Right lobe of liver (tissue), 6 donors: ENCODE data around the gene PRRC2C. TPM values are rescaled to one million over a fixed set of nuclear protein-coding genes. Genes with fewer than 3 reads are reported as not detected.

ENCODE experiments used
- ATAC-seq, 4 donors: fragments of 200-7000 bp; cut with Tn5 transposase; one replicate each; pipeline ENCODE4 v1.9.1; 2020; ENCODE audit warnings: mild to moderate bottlenecking in 4 of 4, moderate library complexity in 4 of 4
- DNase-seq, 3 donors: peaks; one replicate each; pipeline ENCODE4 v3.0.0-alpha.2; 2020
- H3K27ac ChIP-seq, 3 donors: fragments of 200-600 bp; one replicate each; pipeline ENCODE4 v1.8.0; 2022
- H3K27me3 ChIP-seq, 2 donors: fragments of 200-600 bp; one replicate each; pipeline ENCODE4 v1.8.0; 2022
- H3K36me3 ChIP-seq, 4 donors: fragments of 200-600 bp; sonication (generic) in 1 of 4; one replicate each; pipeline versions ENCODE4 v1.5.1 to v1.8.0; 2017 to 2022; ENCODE audit warnings: control low read depth in 1 of 4
- H3K4me1 ChIP-seq, 4 donors: fragments of 200-600 bp; sonication (generic) in 1 of 4; one replicate each; pipeline versions ENCODE4 v1.5.1 to v1.8.0; 2017 to 2022; ENCODE audit warnings: control low read depth in 1 of 4
- H3K4me3 ChIP-seq, 3 donors: fragments of 200-600 bp; one replicate each; pipeline ENCODE4 v1.8.0; 2022
- H3K9me3 ChIP-seq, 4 donors: fragments of 200-600 bp; sonication (generic) in 1 of 4; one replicate each; pipeline versions ENCODE4 v1.5.1 to v1.8.0; 2017 to 2022; ENCODE audit warnings: control low read depth in 1 of 4
- POLR2A ChIP-seq: fragments of 450-650 bp; IDR thresholded peaks from one replicate; pipeline ENCODE4 v1.6.1; 2017; ENCODE audit warnings: antibody characterized with exemption, mild to moderate bottlenecking
- WGBS: methylation state at CpG from one replicate; pipeline ENCODE4 v1.1.6; 2018; ENCODE audit warnings: low coverage, low lambda C conversion rate; ENCODE audit not compliant: insufficient coverage; ENCODE audit errors: missing lambda C conversion rate; 5-methylcytosine and 5-hydroxymethylcytosine counted together
- intact Hi-C, 2 donors: fragments of 100-400 bp; cut with DNase I; formaldehyde crosslinking; loops; one replicate each; pipeline versions ENCODE4 v1.11.2 to v1.14.1; 2022
- total RNA-seq, 6 experiments: library from RNA; depleted of rRNA in 2 of 6; stranded (reverse); fragments of >200 nt in 2 of 6; fragmentation: NEBNext Ultra II Directional in 3 of 6; extraction: Animal tissue kit (Norgen Biotek cat#: 25700) in 3 of 6; gene quantifications; one replicate each; pipeline versions ENCODE4 v1.1.0 to v1.2.4, GENCODE V29; 2016 to 2023
- TF ChIP-seq, protein P1 (sequence below), 4 donors: fragments of 200-600 bp in 3 of 4; fragments of 450-650 bp in 1 of 4; IDR thresholded peaks; one replicate each; pipeline versions ENCODE4 v1.5.1 to v1.8.0; 2016 to 2022; ENCODE audit warnings: antibody characterized with exemption in 4 of 4, mild to moderate bottlenecking in 2 of 4
- donor health status: DM: no; HTN: yes; CAD: no.
- donor health status: DM: no; HTN: no; CAD: no.
- donor health status: DM: no; HTN: no; CAD: no.
- donor health status: DM: no; HTN: yes; CAD: no.
- donor health status: DM: no; HTN: yes; CAD: no.

PRRC2C gene
- total RNA-seq, 6 experiments from 2014 or later: 39.1 to 59.9 (median 48.5) TPM

DNA sequence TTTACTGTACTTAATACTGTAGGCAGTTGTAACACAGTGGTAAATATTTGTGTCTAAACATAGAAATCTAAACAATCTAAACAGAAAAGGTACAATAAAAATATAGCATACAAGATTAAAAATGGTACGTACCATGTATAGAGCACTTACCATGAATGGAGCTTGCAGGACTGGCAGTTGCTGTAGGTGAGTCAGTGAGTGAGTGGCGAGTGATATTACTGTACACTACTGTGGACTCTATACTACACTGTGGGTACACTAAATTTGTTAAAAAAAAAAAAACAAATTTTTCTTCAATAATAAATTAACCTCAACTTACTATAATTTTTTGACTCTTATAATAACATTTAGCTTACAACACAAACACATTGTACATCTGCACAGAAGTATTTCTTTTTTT lies 97.3 kb downstream of the PRRC2C start:
- TF ChIP-seq POLR2A: no peak
- TF ChIP-seq, protein P1, sequence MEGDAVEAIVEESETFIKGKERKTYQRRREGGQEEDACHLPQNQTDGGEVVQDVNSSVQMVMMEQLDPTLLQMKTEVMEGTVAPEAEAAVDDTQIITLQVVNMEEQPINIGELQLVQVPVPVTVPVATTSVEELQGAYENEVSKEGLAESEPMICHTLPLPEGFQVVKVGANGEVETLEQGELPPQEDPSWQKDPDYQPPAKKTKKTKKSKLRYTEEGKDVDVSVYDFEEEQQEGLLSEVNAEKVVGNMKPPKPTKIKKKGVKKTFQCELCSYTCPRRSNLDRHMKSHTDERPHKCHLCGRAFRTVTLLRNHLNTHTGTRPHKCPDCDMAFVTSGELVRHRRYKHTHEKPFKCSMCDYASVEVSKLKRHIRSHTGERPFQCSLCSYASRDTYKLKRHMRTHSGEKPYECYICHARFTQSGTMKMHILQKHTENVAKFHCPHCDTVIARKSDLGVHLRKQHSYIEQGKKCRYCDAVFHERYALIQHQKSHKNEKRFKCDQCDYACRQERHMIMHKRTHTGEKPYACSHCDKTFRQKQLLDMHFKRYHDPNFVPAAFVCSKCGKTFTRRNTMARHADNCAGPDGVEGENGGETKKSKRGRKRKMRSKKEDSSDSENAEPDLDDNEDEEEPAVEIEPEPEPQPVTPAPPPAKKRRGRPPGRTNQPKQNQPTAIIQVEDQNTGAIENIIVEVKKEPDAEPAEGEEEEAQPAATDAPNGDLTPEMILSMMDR (IDR thresholded peaks at IDR 0.05): no peak
- intact Hi-C loops: loop anchor here in 1 of 2 donors (10.0 kb wide), 1 partner anchor 48 kb away; no protein-coding TSS in a partner anchor
- no peak overlapping the region for H3K4me3 ChIP-seq
- WGBS: 88% methylated on average over 2 of the region's 2 CpGs
- DNase-seq (no peak), ATAC-seq (no peak)
- H3K36me3 ChIP-seq: peaks cover 0 to 64% (median 35%) of the 10 kb centered on the region in 4 donors
- H3K27me3 ChIP-seq: no peaks in the 10 kb centered on the region
- no peak overlapping the region for H3K27ac ChIP-seq
- H3K9me3 ChIP-seq: no peaks in the 10 kb centered on the region
- H3K4me1 ChIP-seq: no peaks in the 10 kb centered on the region

DNA sequence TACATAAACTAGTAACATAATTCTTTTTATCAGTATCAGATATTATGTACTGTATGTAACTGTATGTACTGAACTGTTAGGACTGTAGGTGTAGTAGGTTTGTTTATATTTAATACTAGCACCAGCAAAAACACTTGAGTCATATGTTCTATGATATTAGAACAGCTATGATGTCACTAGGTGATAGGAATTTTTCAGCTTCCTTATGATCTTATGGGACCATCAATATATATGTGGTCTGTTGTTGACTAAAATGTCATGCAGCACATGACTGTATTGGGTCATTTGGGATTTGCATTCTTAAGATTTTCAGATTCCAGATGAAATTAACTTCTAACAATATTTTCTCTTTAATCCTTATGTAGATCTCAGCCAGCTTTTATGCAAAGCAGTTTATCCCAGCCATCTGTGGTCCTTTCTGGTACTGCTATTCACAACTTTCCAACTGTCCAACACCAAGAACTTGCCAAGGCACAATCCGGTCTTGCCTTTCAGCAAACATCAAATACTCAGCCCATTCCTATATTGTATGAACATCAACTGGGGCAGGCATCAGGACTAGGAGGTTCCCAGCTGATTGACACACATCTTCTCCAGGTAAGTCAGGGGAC lies 98.4 kb downstream of the PRRC2C start:
- Histone ChIP-seq H3K27me3 (no peaks in the 10 kb centered on the region), H3K9me3 (no peaks in the 10 kb centered on the region), H3K4me1 (no peaks in the 10 kb centered on the region), H3K4me3 (no peak overlapping the region), H3K27ac (no peak overlapping the region), H3K36me3 (peaks cover 0 to 64% (median 34%) of the 10 kb centered on the region in 4 donors)
- TF ChIP-seq POLR2A: no peak
- TF ChIP-seq, protein P1 (IDR thresholded peaks at IDR 0.05): no peak
- intact Hi-C loops: loop anchor here in 1 of 2 donors (10.0 kb wide), 1 partner anchor 49 kb away; no protein-coding TSS in a partner anchor
- no CpG with 5 or more reads among the region's 1 CpG for whole genome bisulfite sequencing
- ATAC-seq (no peak), DNase-seq (no peak)

- DNase-seq (no peak), ATAC-seq (no peak)
- Histone ChIP-seq H3K27me3 (no peaks in the 10 kb centered on the region), H3K9me3 (no peaks in the 10 kb centered on the region), H3K4me1 (no peaks in the 10 kb centered on the region), H3K27ac (no peak overlapping the region), H3K4me3 (no peak overlapping the region), H3K36me3 (peaks cover 0 to 69% (median 27%) of the 10 kb centered on the region in 4 donors)
- intact Hi-C loops: loop anchor here in 1 of 2 donors (10.0 kb wide), 1 partner anchor 51 kb away; no protein-coding TSS in a partner anchor
- WGBS: 95% methylated on average over 8 of the region's 9 CpGs
- TF ChIP-seq, protein P1 (IDR thresholded peaks at IDR 0.05): no peak
- TF ChIP-seq POLR2A: no peak
Measured at GRCh38 chr1:171585715-171586114, 100.4 kb downstream of the PRRC2C start.

GRCh38 chr1:171588230-171588629 lies 102.9 kb downstream of the PRRC2C start:
- WGBS: 83% methylated on average over 2 of the region's 2 CpGs
- peaks cover 0 to 82% (median 31%) of the 10 kb centered on the region in 4 donors for H3K36me3 ChIP-seq

More at GRCh38 chr1:171588230-171588629, 102.9 kb downstream of the PRRC2C start:
- Histone ChIP-seq H3K9me3 (no peaks in the 10 kb centered on the region), H3K27me3 (no peaks in the 10 kb centered on the region), H3K4me1 (no peaks in the 10 kb centered on the region), H3K4me3 (no peak overlapping the region), H3K27ac (no peak overlapping the region)
- ATAC-seq: no peak
- TF ChIP-seq, protein P1 (IDR thresholded peaks at IDR 0.05): no peak
- TF ChIP-seq POLR2A: no peak
- no peak for DNase-seq
- intact Hi-C loops: loop anchor here in 1 of 2 donors (10.0 kb wide), 1 partner anchor 53 kb away; no protein-coding TSS in a partner anchor
